Kidney epithelial cell (primary cell): ENCODE measurements around the gene ADGRV1. TPM values are rescaled to one million over a fixed set of nuclear protein-coding genes. Genes with fewer than 3 reads are reported as not detected.
"Not testable (repeated sequence)": the region's sequence is repeated elsewhere in the genome, so short reads cannot be mapped to it uniquely, and the experiment has no call there.

Experiments
- DNase-seq: peaks from one replicate; pipeline ENCODE4 v3.0.0-alpha.2; 2010; ENCODE audit warnings: low read depth
- H3K27me3 ChIP-seq: 2 replicates; pipeline ENCODE4 v1.6.0; 2011; ENCODE audit warnings: low read length; ENCODE audit not compliant: control insufficient read depth, insufficient read depth
- H3K36me3 ChIP-seq: 2 replicates; pipeline ENCODE4 v1.5.1; 2011; ENCODE audit warnings: low read length; ENCODE audit not compliant: control insufficient read depth, insufficient read depth
- H3K4me3 ChIP-seq: 2 replicates; pipeline ENCODE4 v1.5.1; 2011; ENCODE audit warnings: low read depth, mild to moderate bottlenecking, control low read depth, low read length
- total RNA-seq: library from RNA; depleted of rRNA; stranded (reverse); fragments of >200 nt; gene quantifications from 2 replicates; pipeline ENCODE4 v1.2.3, GENCODE V29; 2015
- TF ChIP-seq, protein P1 (sequence below): IDR thresholded peaks from 2 replicates; pipeline ENCODE4 v1.5.1; 2011; ENCODE audit warnings: mild to moderate bottlenecking, moderate library complexity, low read length, control low read depth, inconsistent platforms; ENCODE audit not compliant: insufficient read depth, poor library complexity, severe bottlenecking

Gene ADGRV1
- total RNA-seq, 1 donor from 2014 or later: 3.5 TPM

DNA sequence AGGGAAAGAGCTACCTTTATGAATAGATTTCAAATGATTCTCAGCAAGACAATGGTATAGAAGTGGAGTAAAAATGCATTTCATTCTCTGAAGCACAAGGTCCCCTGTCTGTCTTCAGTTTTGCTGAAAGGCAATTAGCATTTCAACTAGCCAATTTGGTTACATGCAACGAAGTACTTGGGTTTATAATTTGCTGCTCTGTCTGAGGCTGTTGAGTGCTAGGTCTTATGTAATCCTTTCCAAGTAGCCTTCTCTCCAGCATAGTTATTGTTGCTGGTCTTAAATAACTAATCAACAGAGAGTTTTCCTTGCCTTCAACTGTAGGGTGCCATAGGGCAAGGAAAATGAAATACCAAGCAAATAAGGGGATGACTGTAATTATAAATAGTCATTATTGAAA, 4.5 kb downstream of the ADGRV1 start:
- H3K27me3 ChIP-seq: no peaks in the 10 kb centered on the region
- no peak for DNase-seq

DNA sequence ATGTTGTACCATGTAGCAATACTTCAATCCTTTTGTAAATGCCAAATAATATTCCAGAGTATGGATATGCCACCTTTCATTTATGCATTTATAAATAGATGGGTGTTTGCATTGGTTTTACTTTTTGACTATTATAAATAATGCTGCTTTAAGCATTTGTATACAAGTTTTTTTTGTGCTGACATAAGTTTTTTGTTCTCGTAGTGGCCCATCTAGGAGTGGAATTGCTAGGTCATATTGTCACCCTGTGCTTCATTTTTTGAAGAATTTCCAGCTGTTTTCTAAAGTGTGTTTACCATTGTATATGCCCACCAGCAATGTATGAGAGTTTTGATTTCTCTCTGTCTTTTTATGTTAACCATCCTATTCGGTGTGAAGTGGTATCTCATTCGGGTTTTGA, 6.9 kb downstream of the ADGRV1 start:
- no peaks in the 10 kb centered on the region for H3K27me3 ChIP-seq
- TF ChIP-seq, protein P1, sequence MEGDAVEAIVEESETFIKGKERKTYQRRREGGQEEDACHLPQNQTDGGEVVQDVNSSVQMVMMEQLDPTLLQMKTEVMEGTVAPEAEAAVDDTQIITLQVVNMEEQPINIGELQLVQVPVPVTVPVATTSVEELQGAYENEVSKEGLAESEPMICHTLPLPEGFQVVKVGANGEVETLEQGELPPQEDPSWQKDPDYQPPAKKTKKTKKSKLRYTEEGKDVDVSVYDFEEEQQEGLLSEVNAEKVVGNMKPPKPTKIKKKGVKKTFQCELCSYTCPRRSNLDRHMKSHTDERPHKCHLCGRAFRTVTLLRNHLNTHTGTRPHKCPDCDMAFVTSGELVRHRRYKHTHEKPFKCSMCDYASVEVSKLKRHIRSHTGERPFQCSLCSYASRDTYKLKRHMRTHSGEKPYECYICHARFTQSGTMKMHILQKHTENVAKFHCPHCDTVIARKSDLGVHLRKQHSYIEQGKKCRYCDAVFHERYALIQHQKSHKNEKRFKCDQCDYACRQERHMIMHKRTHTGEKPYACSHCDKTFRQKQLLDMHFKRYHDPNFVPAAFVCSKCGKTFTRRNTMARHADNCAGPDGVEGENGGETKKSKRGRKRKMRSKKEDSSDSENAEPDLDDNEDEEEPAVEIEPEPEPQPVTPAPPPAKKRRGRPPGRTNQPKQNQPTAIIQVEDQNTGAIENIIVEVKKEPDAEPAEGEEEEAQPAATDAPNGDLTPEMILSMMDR: no peak
- DNase-seq: no peak
- H3K4me3 ChIP-seq: no peak overlapping the region
- no peaks in the 10 kb centered on the region for H3K36me3 ChIP-seq

More for the DNA sequence above, 4.5 kb downstream of the ADGRV1 start:
- H3K4me3 ChIP-seq: no peak overlapping the region
- no peaks in the 10 kb centered on the region for H3K36me3 ChIP-seq
- TF ChIP-seq, protein P1: no peak

DNA sequence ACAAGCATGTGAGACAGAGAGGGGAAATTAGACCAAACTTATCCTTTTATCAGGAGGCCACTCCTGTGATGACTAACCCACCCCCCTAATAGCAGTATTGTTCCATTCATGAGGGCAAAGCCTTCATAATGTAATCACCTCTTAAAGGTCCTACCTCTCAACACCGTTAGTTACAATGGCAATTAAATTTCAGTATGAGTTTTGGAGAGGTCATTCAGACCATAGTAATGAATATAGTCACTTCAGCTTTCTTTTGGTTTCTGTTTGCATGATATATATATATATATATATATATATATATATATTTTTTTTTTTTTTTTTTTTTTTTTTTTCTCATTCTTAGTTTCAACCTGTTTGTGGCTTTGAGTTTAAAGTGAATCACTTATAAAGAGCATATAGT, 10.5 kb downstream of the ADGRV1 start:
- Histone ChIP-seq H3K4me3 (no peak overlapping the region), H3K36me3 (no peaks in the 10 kb centered on the region), H3K27me3 (no peaks in the 10 kb centered on the region)
- TF ChIP-seq, protein P1: no peak
- no peak for DNase-seq

DNA sequence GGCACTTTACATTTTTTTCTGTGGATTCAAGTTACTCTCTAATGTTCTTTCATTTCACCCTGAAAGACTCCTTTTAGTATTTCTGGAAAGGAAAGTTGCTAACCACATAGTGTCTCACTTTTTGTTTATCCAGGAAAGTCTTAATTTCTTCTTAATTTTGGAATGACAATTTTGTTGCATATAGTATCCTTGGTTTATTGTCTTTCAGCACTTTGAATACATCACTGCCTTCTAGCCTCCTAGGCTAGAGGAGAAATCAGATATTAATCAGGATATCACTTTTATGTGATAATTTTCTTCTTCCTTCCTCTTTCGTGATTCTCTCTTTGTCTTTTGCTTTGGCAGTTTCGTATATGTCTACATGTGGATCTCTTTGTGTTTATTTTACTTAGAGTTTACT, 11.4 kb downstream of the ADGRV1 start:
- Histone ChIP-seq H3K4me3 (no peak overlapping the region), H3K27me3 (no peaks in the 10 kb centered on the region), H3K36me3 (no peaks in the 10 kb centered on the region)
- DNase-seq: no peak
- TF ChIP-seq, protein P1: no peak

DNA sequence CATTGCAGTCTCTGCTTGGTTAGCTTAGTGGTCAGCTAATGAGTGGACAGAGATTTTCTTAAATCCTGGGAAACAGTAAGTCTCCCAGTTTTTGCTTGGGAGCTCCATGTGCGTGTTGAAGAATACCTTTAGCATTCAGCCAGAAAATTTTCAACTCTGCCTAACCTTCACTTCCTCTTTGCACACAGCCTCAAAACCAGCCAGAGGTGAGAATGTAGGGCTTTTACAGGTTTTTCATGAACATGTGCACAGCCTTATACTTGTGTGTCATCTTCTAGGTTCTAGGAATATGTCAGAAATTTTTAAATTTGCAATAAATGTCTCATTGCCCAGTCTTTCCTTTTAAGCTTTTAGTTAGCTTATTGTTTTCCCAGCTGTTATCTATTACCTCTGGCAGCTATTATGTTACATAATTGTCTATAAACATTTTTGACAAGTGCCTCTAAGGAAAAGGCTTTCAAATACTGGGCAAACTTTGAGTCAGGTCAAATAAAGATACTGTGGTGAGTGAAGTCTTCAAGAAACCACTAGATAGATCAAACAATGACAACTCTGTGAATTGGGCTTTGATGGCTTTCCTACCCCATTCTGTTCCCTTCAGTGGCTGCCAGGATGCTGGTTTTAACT, 12.7 kb downstream of the ADGRV1 start:
- TF ChIP-seq, protein P1: no peak
- Histone ChIP-seq H3K27me3 (no peaks in the 10 kb centered on the region), H3K4me3 (no peak overlapping the region), H3K36me3 (no peaks in the 10 kb centered on the region)
- no peak for DNase-seq

DNA sequence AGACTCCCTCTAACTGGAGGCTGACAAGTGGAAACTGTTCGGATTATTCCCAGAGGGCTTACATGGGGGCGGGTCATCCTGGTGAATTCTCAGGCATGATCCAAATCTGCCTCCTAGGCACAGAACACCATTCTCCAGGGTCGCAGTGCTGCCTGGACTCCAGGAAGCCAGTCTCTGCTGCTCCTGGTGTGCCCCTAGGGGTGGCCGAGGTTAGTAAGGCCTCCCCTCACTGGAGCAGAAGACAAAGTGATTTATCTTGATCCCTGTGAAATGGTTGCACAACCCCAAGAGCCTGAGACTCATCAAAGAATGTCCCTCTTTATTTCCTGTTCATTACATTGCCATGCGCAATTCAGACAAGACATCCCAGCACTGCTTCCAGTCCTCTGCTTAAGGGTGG, 17.1 kb downstream of the ADGRV1 start:
- Histone ChIP-seq H3K27me3 (no peaks in the 10 kb centered on the region), H3K36me3 (no peaks in the 10 kb centered on the region), H3K4me3 (no peak overlapping the region)
- TF ChIP-seq, protein P1: no peak
- DNase-seq: no peak

DNA sequence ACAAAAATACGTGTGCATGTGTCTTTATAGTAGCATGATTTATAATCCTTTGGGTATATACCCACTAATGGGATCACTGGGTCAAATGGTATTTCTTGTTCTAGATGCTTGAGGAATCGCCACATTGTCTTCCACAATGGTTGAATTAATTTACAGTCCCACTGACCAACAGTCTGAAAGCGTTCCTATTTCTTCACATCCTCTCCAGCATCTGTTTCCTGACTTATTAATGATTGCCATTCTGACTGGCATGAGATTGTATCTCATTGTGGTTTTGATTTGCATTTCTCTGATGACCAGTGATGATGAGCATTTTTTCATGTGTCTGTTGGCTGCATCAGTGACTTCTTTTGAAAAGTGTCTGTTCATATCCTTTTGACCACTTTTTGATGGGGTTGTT, 18.0 kb downstream of the ADGRV1 start:
- not testable (repeated sequence) for H3K36me3 ChIP-seq, DNase-seq, H3K4me3 ChIP-seq, H3K27me3 ChIP-seq

DNA sequence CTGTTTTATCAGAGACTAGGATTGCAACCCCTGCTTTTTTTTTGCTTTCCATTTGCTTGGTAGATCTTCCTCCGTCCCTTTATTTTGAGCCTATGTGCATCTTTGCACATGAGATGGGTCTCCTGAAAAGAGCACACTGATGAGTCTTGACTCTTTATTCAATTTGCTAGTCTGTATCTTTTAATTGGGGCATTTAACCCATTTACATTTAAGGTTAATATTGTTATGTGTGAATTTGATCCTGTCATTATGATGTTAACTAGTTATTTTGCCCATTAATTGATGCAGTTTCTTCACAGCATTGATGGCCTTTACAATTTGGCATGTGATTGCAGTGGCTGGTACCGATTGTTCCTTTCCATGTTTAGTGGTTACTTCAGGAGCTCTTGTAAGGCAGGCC, 21.3 kb downstream of the ADGRV1 start:
- DNase-seq, H3K36me3 ChIP-seq, H3K27me3 ChIP-seq, H3K4me3 ChIP-seq: not testable (repeated sequence)
